Measurements from ENCODE around the gene D2HGDH.

DNA sequence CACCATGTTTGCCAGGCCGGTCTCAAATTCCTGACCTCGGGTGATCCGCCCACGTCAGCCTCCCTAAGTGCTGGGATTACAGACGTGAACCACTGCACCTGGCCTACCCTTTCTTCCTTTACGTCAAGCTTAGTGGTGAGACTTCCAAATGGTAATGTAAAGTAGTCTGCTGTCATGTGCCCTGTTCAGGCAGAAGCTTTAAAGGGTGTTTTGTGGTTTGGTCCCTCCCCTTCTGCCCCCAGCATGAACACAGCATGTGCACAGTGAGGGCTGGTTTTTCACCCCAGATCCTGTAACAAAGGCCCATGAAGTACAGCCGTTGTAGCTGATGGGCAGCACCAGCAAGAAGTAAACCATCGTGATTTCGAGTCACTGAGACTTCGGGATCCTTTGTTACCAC, 45.1 kb upstream of the D2HGDH start:
- TF ChIP-seq EZH2 (IDR thresholded peaks at IDR 0.05; ENCODE audit: insufficient read depth, poor library complexity, severe bottlenecking) (no peak), EZH2phosphoT487 (IDR thresholded peaks at IDR 0.05; ENCODE audit: insufficient read depth, low read depth) (no peak)

Measured in GM23248 (cell line).